H1 (cell line): ENCODE measurements around the gene RBM44. TPM values are rescaled to one million over a fixed set of nuclear protein-coding genes. Genes with fewer than 3 reads are reported as not detected.

Source experiments
- CHD2 ChIP-seq: IDR thresholded peaks from 2 replicates; pipeline ENCODE4 v1.6.1; 2012; ENCODE audit warnings: low read length, improper control_type of control experiment
- GTF2F1 ChIP-seq: IDR thresholded peaks from 2 replicates; pipeline ENCODE4 v1.6.1; 2012; ENCODE audit warnings: low read depth, low read length, improper control_type of control experiment, borderline replicate concordance
- MAFK ChIP-seq: IDR thresholded peaks from 2 replicates; pipeline ENCODE4 v1.6.1; 2012; ENCODE audit warnings: low read depth, mild to moderate bottlenecking, improper control_type of control experiment, low read length
- NRF1 ChIP-seq: IDR thresholded peaks from 2 replicates; pipeline ENCODE4 v1.6.1; 2011; ENCODE audit warnings: mild to moderate bottlenecking, low read depth, low read length, improper control_type of control experiment
- POLR2A ChIP-seq, 2 experiments: IDR thresholded peaks; 1 replicate in 1 of 2; 2 replicates in 1 of 2; pipeline ENCODE4 v1.6.1; 2011; ENCODE audit warnings: low read depth in 2 of 2, low read length in 2 of 2, mild to moderate bottlenecking in 2 of 2; ENCODE audit errors: control extremely low read depth in 1 of 2
- TCF12 ChIP-seq: IDR thresholded peaks from 2 replicates; pipeline ENCODE4 v1.6.1; 2011; ENCODE audit warnings: low read depth, mild to moderate bottlenecking, low read length
- polyA plus RNA-seq, 7 experiments: library from polyadenylated mRNA; depleted of rRNA in 3 of 7; stranded (reverse) in 5 of 7; unstranded in 2 of 7; fragments of >200 nt in 5 of 7; fragments of 200-250 nt in 2 of 7; gene quantifications; 1 replicate in 5 of 7; 2 replicates in 1 of 7; 4 replicates in 1 of 7; pipeline versions ENCODE4 v1.2.1 to v1.2.3, GENCODE V29; 2011 to 2013; ENCODE audit warnings: missing spikeins in 2 of 7, mixed read lengths in 2 of 7
- total RNA-seq: library from RNA; stranded (reverse); fragmentation: NEBNext Ultra II Directional; extraction: Animal tissue kit (Norgen Biotek cat#: 25700); gene quantifications from 2 replicates; pipeline ENCODE4 v1.2.1, GENCODE V29; 2021

Gene RBM44
- total and polyA plus RNA-seq, 2 of the 8 experiments (the other 6 are each of a cell fraction or from before 2014, with no cell fraction given): 0.12 to 0.43 TPM

GRCh38 chr2:237816531-237816930 is 18.0 kb downstream of the RBM44 start (continued):
- no peak for TF ChIP-seq CHD2
- TF ChIP-seq TCF12: no peak
- TF ChIP-seq MAFK: no peak
- TF ChIP-seq NRF1: no peak
- TF ChIP-seq GTF2F1: no peak
- TF ChIP-seq POLR2A (IDR thresholded peaks at IDR 0.05; ENCODE audit: control extremely low read depth in 1 of 2, low read depth in 2 of 2, low read length in 2 of 2): no peak
